Measurements from ENCODE around the gene PRDM7.
"Not testable (repeated sequence)": the region's sequence is repeated elsewhere in the genome, so short reads cannot be mapped to it uniquely, and the experiment has no call there.

The PRDM7 gene

GRCh38 chr16:90011908-90012501 is 65.1 kb downstream of the PRDM7 start:
- DNase-seq (ENCODE audit: low read depth), result no peak
- no peak overlapping the region for H3K4me3 ChIP-seq (ENCODE audit: low read length)

DNA sequence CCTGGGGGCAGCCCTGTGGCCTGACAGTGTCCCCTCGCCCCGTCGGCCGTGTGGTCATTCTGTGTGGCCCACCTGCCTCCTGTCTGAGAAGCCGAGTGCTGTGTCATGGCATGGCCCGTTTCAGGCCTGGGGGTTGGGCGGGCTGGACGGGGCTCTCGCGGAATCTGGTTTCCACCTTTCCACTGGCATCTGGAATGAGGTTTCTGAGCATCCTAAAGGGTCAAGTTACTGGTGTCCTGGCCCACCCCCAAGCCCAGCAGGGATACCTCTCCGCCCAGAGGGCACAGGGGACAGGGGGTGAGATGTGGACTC is 65.7 kb downstream of the PRDM7 start:
- H3K4me3 ChIP-seq (ENCODE audit: low read length), result no peak overlapping the region
- no peak for DNase-seq (ENCODE audit: low read depth)
- no peak for TF ChIP-seq CTCF (conservative IDR thresholded peaks at IDR 0.05; ENCODE audit: low read length)

More at GRCh38 chr16:90011908-90012501, 65.1 kb downstream of the PRDM7 start:
- TF ChIP-seq CTCF (conservative IDR thresholded peaks at IDR 0.05; ENCODE audit: low read length), result no peak

GRCh38 chr16:90010676-90011507 is 66.2 kb downstream of the PRDM7 start:
- no peak for DNase-seq (ENCODE audit: low read depth)
- TF ChIP-seq CTCF (conservative IDR thresholded peaks at IDR 0.05; ENCODE audit: low read length), result no peak
- no peak overlapping the region for H3K4me3 ChIP-seq (ENCODE audit: low read length)

DNA sequence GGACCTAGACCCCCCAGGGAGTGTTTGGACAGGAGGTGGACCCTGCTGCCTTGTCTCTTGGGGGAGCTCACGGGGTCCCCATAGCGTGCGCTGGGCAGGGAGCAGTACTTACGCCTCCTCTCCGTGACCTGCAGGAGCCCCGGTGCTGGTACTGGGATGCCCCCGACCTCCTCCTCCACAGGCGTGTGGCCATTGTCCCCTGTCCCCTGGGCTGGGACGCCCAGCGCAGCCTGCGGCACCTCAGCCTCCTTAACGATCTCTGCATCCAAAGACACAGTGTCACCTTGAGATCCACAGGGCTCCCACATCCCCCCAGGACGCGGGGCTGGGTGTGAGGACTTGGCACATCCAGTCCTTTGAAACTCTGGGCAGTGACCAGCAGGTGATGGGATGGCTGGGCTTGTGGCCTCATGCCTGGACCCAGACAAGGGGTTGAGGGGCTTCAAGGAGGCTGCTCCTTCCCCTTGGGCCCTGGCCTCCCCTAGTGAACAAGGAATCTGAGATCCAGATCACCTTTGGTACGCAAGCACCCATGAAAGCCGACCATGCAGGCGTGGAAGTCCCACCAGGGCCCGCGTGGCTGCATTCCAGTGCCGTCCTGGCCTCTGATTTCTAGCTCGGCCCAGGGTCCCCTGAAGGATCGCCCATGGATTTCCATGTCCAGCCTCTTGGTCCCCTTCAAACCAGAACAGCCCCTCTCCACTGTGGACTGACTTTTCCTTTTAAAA is 67.8 kb downstream of the PRDM7 start:
- H3K4me3 ChIP-seq (ENCODE audit: low read length), result no peak overlapping the region
- no peak for DNase-seq (ENCODE audit: low read depth)
- TF ChIP-seq CTCF (conservative IDR thresholded peaks at IDR 0.05; ENCODE audit: low read length), result no peak

GRCh38 chr16:90008708-90009145 is 68.4 kb downstream of the PRDM7 start:
- no peak overlapping the region for H3K4me3 ChIP-seq (ENCODE audit: low read length)
- TF ChIP-seq CTCF (conservative IDR thresholded peaks at IDR 0.05; ENCODE audit: low read length), result no peak
- no peak for DNase-seq (ENCODE audit: low read depth)

DNA sequence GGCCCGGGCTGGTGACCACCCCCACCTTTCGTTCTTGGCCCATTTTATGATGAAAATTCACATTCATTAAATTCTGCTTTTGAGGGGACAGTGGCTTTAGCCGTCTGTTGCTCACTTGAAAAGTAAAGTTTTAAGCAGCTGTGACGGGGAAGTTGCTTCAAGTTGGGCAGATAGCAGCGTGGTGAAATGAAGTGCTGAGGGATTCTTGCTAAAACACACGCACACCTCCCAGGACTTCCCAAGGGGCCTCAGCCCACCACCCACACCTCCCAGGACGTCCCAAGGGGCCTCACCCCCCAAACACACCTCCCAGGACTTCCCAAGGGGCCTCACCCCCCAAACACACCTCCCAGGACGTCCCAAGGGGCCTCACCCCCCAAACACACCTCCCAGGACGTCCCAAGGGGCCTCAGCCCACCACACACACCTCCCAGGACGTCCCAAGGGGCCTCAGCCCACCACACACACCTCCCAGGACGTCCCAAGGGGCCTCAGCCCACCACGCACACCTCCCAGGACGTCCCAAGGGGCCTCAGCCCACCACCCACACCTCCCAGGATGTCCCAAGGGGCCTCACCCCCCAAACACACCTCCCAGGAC is 69.4 kb downstream of the PRDM7 start:
- not testable (repeated sequence) for DNase-seq (ENCODE audit: low read depth); H3K4me3 ChIP-seq (ENCODE audit: low read length)

DNA sequence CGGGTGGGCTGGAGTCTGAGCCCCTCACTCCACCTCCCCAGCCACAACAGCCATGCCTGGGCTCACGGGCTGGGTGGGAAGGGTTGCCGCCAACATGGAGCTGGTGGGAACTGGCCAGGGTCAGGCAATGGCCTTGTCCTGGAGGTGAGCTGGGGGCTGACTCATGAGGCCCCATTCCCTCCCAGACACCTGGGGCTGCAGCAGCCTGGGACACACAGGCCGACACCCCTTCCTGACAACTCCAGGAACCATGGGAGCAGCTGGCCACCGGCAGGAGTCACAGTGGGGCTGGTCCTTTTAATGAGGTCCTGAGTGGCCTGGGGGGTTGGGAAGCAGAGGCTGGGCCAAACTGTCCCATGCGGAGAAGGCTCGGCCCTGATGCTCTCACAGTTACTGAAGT is 70.1 kb downstream of the PRDM7 start:
- no peak for DNase-seq (ENCODE audit: low read depth)
- H3K4me3 ChIP-seq (ENCODE audit: low read length), result no peak overlapping the region
- no peak for TF ChIP-seq CTCF (conservative IDR thresholded peaks at IDR 0.05; ENCODE audit: low read length)
